Liver (tissue), 9 donors: Measurements from ENCODE around the gene PIP5KL1. TPM values are rescaled to one million over a fixed set of nuclear protein-coding genes. Genes with fewer than 3 reads are reported as not detected.
A peak's percentile ranks its signal among the peaks of the same experiment; 100 is the strongest.

ENCODE experiments used
- DNase-seq: peaks from one replicate; pipeline ENCODE4 v3.0.0-alpha.2; 2017; ENCODE audit warnings: low spot score
- H3K27ac ChIP-seq, 2 donors: one replicate each; pipeline ENCODE4 v1.7.0; 2013; ENCODE audit warnings: inconsistent platforms in 2 of 2, low read length in 2 of 2, control low read depth in 1 of 2, low read depth in 1 of 2, mild to moderate bottlenecking in 1 of 2
- H3K27me3 ChIP-seq, 4 donors: one replicate each; pipeline versions ENCODE4 v1.6.1 to v1.7.0; 2013; ENCODE audit warnings: low read length in 3 of 4, inconsistent platforms in 1 of 4, mild to moderate bottlenecking in 1 of 4, moderate library complexity in 1 of 4; ENCODE audit not compliant: control insufficient read depth in 4 of 4, insufficient read depth in 4 of 4
- H3K36me3 ChIP-seq, 4 donors: one replicate each; pipeline versions ENCODE4 v1.6.1 to v1.7.0; 2013; ENCODE audit warnings: low read length in 3 of 4, mild to moderate bottlenecking in 3 of 4, low read depth in 1 of 4, moderate library complexity in 1 of 4; ENCODE audit not compliant: control insufficient read depth in 4 of 4, insufficient read depth in 3 of 4
- H3K4me1 ChIP-seq, 4 donors: one replicate each; pipeline versions ENCODE4 v1.6.1 to v1.7.0; 2013; ENCODE audit warnings: low read length in 3 of 4, mild to moderate bottlenecking in 3 of 4, moderate library complexity in 1 of 4; ENCODE audit not compliant: control insufficient read depth in 4 of 4, insufficient read depth in 4 of 4
- H3K4me3 ChIP-seq, 3 donors: one replicate each; pipeline versions ENCODE4 v1.6.1 to v1.7.0; 2013; ENCODE audit warnings: low read length in 3 of 3, control low read depth in 1 of 3, low read depth in 1 of 3, mild to moderate bottlenecking in 1 of 3
- H3K9ac ChIP-seq, 2 donors: one replicate each; pipeline ENCODE4 v1.7.0; 2013; ENCODE audit warnings: low read length in 2 of 2, mild to moderate bottlenecking in 2 of 2, moderate library complexity in 2 of 2, control low read depth in 1 of 2, low read depth in 1 of 2
- H3K9me3 ChIP-seq, 4 donors: one replicate each; pipeline versions ENCODE4 v1.6.1 to v1.7.0; 2013; ENCODE audit warnings: low read length in 3 of 4; ENCODE audit not compliant: control insufficient read depth in 4 of 4
- EGR1 ChIP-seq, 2 donors: IDR thresholded peaks; 2 replicates each; pipeline ENCODE4 v1.6.1; 2016 to 2018; ENCODE audit warnings: antibody characterized with exemption in 2 of 2, low read depth in 2 of 2
- FOXA1 ChIP-seq: IDR thresholded peaks from 2 replicates; pipeline ENCODE4 v1.6.1; 2016; ENCODE audit warnings: antibody characterized with exemption
- FOXA2 ChIP-seq: IDR thresholded peaks from 2 replicates; pipeline ENCODE4 v1.6.1; 2016; ENCODE audit warnings: antibody characterized with exemption
- GABPA ChIP-seq, 2 donors: IDR thresholded peaks in 1 of 2; conservative IDR thresholded peaks in 1 of 2; 2 replicates each; pipeline ENCODE4 v1.6.1; 2016; ENCODE audit warnings: antibody characterized with exemption in 2 of 2, mild to moderate bottlenecking in 1 of 2, moderate library complexity in 1 of 2
- HNF4A ChIP-seq, 2 donors: conservative IDR thresholded peaks; 2 replicates each; pipeline ENCODE4 v1.6.1; 2016; ENCODE audit warnings: antibody characterized with exemption in 2 of 2, mild to moderate bottlenecking in 2 of 2
- HNF4G ChIP-seq: IDR thresholded peaks from 2 replicates; pipeline ENCODE4 v1.6.1; 2016; ENCODE audit warnings: antibody characterized with exemption
- JUND ChIP-seq, 2 donors: IDR thresholded peaks; 2 replicates each; pipeline ENCODE4 v1.6.1; 2016; ENCODE audit warnings: antibody characterized with exemption in 2 of 2
- NR2F2 ChIP-seq: IDR thresholded peaks from 2 replicates; pipeline ENCODE4 v1.6.1; 2016; ENCODE audit warnings: antibody characterized with exemption
- RXRA ChIP-seq, 2 donors: IDR thresholded peaks; 2 replicates each; pipeline ENCODE4 v1.6.1; 2017 to 2018; ENCODE audit warnings: antibody characterized with exemption in 2 of 2, mild to moderate bottlenecking in 1 of 2
- SP1 ChIP-seq: IDR thresholded peaks from 2 replicates; pipeline ENCODE4 v1.6.1; 2018; ENCODE audit warnings: antibody characterized with exemption, mild to moderate bottlenecking
- TAF1 ChIP-seq: conservative IDR thresholded peaks from 2 replicates; pipeline ENCODE4 v1.6.1; 2016; ENCODE audit warnings: antibody characterized with exemption, mild to moderate bottlenecking
- YY1 ChIP-seq: IDR thresholded peaks from 2 replicates; pipeline ENCODE4 v1.6.1; 2016; ENCODE audit warnings: antibody characterized with exemption, mild to moderate bottlenecking
- WGBS: extraction: QIAGEN DNeasy Blood & Tissue Kit; methylation state at CpG from one replicate; pipeline ENCODE4 v1.1.7; 2013; 5-methylcytosine and 5-hydroxymethylcytosine counted together
- polyA plus RNA-seq, 2 donors: library from polyadenylated mRNA; stranded (reverse) in 1 of 2; unstranded in 1 of 2; fragments of 200-250 nt in 1 of 2; fragments of >200 nt in 1 of 2; fragmentation: Nextera tagmentation in 1 of 2; extraction: Ambion mirVana in 1 of 2; gene quantifications; one replicate each; pipeline versions ENCODE4 v1.2.1 to v1.2.3, GENCODE V29; 2013 to 2015
- total RNA-seq, 2 donors: library from RNA; depleted of rRNA; stranded (reverse); fragments of >200 nt; gene quantifications; one replicate each; pipeline ENCODE4 v1.2.3, GENCODE V29; 2014
- TF ChIP-seq, protein P1 (sequence below): IDR thresholded peaks from 2 replicates; pipeline ENCODE4 v1.6.1; 2016; ENCODE audit warnings: antibody characterized with exemption
- TF ChIP-seq, protein P2 (sequence below): fragments of 150-350 bp; IDR thresholded peaks from 2 replicates; pipeline ENCODE4 v1.5.1; 2017; ENCODE audit warnings: improper control_type of control experiment, low read depth, low read length; ENCODE audit not compliant: missing input control
- TF ChIP-seq, protein P3 (sequence below): IDR thresholded peaks from 2 replicates; pipeline ENCODE4 v1.6.1; 2016; ENCODE audit warnings: antibody characterized with exemption
- TF ChIP-seq, protein P4 (sequence below): IDR thresholded peaks from 2 replicates; pipeline ENCODE4 v1.6.1; 2016; ENCODE audit warnings: antibody characterized with exemption
- TF ChIP-seq, protein P5 (sequence below): IDR thresholded peaks from 2 replicates; pipeline ENCODE4 v1.6.1; 2016; ENCODE audit warnings: antibody characterized with exemption, mild to moderate bottlenecking
- donor health status: healthy.
- donor health status: healthy.
- donor health status: healthy.
- donor health status: healthy.
- donor health status: healthy.

The PIP5KL1 gene
- total and polyA plus RNA-seq, 4 donors: 0.06 to 1.5 (median 0.49) TPM

DNA sequence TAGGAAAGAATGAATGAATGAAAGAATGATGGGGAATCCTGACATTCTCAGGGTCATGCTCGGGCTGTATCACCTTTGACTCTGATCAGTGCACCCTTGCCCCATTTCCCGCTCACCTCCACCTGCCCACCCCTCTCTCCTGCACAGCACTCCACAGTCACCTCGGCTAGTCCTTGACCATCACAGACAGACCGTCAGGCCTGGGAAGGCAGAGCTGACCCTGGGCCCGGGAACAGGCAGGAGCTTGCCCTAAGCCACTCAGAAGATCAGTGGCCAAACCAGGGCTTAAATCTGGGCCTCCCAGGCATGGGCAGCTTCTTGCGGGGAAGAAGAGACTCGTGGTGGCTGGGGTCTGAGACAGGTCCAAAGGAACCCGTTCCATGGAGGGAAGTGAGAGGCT is 34.8 kb downstream of the PIP5KL1 start:
- peaks cover 0 to 28% (median 25%) of the 10 kb centered on the region in 4 donors for H3K4me1 ChIP-seq
- TF ChIP-seq HNF4A (conservative IDR thresholded peaks at IDR 0.05) (no peak), FOXA2 (no peak), EGR1 (IDR thresholded peaks at IDR 0.05; ENCODE audit: low read depth in 2 of 2) (no peak), GABPA (IDR thresholded peaks at IDR 0.05 in 1 of 2, conservative IDR thresholded peaks at IDR 0.05 in 1 of 2) (no peak), YY1 (no peak), TAF1 (no peak), HNF4G (no peak), FOXA1 (no peak), SP1 (no peak), RXRA (IDR thresholded peaks at IDR 0.05) (no peak)
- TF ChIP-seq, protein P1, sequence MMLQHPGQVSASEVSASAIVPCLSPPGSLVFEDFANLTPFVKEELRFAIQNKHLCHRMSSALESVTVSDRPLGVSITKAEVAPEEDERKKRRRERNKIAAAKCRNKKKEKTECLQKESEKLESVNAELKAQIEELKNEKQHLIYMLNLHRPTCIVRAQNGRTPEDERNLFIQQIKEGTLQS: no peak
- TF ChIP-seq, protein P2, sequence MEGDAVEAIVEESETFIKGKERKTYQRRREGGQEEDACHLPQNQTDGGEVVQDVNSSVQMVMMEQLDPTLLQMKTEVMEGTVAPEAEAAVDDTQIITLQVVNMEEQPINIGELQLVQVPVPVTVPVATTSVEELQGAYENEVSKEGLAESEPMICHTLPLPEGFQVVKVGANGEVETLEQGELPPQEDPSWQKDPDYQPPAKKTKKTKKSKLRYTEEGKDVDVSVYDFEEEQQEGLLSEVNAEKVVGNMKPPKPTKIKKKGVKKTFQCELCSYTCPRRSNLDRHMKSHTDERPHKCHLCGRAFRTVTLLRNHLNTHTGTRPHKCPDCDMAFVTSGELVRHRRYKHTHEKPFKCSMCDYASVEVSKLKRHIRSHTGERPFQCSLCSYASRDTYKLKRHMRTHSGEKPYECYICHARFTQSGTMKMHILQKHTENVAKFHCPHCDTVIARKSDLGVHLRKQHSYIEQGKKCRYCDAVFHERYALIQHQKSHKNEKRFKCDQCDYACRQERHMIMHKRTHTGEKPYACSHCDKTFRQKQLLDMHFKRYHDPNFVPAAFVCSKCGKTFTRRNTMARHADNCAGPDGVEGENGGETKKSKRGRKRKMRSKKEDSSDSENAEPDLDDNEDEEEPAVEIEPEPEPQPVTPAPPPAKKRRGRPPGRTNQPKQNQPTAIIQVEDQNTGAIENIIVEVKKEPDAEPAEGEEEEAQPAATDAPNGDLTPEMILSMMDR: no peak
- H3K27ac ChIP-seq: no peak overlapping the region
- H3K9ac ChIP-seq: peak overlapping the region in 1 of 2 donors; percentile 42
- H3K27me3 ChIP-seq: no peaks in the 10 kb centered on the region
- no peak for DNase-seq
- no peak overlapping the region for H3K4me3 ChIP-seq
- H3K9me3 ChIP-seq: peaks cover 0 to 6% (median 5%) of the 10 kb centered on the region in 4 donors
- WGBS: 96% methylated on average over 8 of the region's 8 CpGs
- peaks cover 20 to 42% (median 31%) of the 10 kb centered on the region in 4 donors for H3K36me3 ChIP-seq

DNA sequence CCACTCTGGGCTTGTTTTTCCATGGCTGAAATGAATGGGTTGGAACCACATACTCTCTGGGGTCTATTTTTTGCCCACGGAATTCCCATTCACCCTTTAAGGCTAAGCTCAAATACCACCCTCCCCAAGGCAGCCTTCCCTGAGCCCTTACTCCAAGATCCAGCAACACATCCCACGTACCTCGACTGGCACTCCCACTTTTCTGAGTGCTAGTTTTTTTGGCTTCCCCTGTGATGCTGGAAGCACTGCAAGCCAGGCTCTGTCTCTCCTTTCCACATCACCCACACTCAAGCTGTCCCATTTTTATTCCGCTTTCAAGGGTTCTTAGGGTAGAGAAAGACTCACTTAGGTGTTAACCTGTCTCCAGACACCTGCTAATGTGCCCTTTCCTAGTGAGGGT is 37.2 kb downstream of the PIP5KL1 start:
- H3K4me1 ChIP-seq: peaks cover 0 to 20% (median 19%) of the 10 kb centered on the region in 4 donors
- no peaks in the 10 kb centered on the region for H3K27me3 ChIP-seq
- H3K27ac ChIP-seq: no peak overlapping the region
- no peak overlapping the region for H3K9ac ChIP-seq
- no peak overlapping the region for H3K4me3 ChIP-seq
- H3K36me3 ChIP-seq: peaks cover 25 to 53% (median 38%) of the 10 kb centered on the region in 4 donors
- WGBS: 98% methylated on average over 4 of the region's 4 CpGs
- TF ChIP-seq HNF4A (conservative IDR thresholded peaks at IDR 0.05) (no peak), SP1 (no peak), NR2F2 (no peak), RXRA (IDR thresholded peaks at IDR 0.05) (no peak), JUND (IDR thresholded peaks at IDR 0.05) (no peak)
- TF ChIP-seq, protein P3, sequence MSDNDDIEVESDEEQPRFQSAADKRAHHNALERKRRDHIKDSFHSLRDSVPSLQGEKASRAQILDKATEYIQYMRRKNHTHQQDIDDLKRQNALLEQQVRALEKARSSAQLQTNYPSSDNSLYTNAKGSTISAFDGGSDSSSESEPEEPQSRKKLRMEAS: no peak
- TF ChIP-seq, protein P4, sequence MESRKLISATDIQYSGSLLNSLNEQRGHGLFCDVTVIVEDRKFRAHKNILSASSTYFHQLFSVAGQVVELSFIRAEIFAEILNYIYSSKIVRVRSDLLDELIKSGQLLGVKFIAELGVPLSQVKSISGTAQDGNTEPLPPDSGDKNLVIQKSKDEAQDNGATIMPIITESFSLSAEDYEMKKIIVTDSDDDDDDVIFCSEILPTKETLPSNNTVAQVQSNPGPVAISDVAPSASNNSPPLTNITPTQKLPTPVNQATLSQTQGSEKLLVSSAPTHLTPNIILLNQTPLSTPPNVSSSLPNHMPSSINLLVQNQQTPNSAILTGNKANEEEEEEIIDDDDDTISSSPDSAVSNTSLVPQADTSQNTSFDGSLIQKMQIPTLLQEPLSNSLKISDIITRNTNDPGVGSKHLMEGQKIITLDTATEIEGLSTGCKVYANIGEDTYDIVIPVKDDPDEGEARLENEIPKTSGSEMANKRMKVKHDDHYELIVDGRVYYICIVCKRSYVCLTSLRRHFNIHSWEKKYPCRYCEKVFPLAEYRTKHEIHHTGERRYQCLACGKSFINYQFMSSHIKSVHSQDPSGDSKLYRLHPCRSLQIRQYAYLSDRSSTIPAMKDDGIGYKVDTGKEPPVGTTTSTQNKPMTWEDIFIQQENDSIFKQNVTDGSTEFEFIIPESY: no peak
- TF ChIP-seq, protein P5, sequence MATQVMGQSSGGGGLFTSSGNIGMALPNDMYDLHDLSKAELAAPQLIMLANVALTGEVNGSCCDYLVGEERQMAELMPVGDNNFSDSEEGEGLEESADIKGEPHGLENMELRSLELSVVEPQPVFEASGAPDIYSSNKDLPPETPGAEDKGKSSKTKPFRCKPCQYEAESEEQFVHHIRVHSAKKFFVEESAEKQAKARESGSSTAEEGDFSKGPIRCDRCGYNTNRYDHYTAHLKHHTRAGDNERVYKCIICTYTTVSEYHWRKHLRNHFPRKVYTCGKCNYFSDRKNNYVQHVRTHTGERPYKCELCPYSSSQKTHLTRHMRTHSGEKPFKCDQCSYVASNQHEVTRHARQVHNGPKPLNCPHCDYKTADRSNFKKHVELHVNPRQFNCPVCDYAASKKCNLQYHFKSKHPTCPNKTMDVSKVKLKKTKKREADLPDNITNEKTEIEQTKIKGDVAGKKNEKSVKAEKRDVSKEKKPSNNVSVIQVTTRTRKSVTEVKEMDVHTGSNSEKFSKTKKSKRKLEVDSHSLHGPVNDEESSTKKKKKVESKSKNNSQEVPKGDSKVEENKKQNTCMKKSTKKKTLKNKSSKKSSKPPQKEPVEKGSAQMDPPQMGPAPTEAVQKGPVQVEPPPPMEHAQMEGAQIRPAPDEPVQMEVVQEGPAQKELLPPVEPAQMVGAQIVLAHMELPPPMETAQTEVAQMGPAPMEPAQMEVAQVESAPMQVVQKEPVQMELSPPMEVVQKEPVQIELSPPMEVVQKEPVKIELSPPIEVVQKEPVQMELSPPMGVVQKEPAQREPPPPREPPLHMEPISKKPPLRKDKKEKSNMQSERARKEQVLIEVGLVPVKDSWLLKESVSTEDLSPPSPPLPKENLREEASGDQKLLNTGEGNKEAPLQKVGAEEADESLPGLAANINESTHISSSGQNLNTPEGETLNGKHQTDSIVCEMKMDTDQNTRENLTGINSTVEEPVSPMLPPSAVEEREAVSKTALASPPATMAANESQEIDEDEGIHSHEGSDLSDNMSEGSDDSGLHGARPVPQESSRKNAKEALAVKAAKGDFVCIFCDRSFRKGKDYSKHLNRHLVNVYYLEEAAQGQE: no peak
- H3K9me3 ChIP-seq: peaks cover 0 to 6% (median 5%) of the 10 kb centered on the region in 4 donors
- DNase-seq: no peak
